Esophagus muscularis mucosa (tissue), 3 donors: Measurements from ENCODE around the gene MBD2.

Experiments
- POLR2A ChIP-seq: fragments of 450-650 bp; IDR thresholded peaks from one replicate; pipeline ENCODE4 v1.6.1; 2017; ENCODE audit warnings: antibody characterized with exemption, moderate library complexity, mild to moderate bottlenecking, low read depth
- TF ChIP-seq, protein P1 (sequence below), 3 experiments: fragments of 200-600 bp in 2 of 3; fragments of 450-650 bp in 1 of 3; sonication (generic) in 2 of 3; IDR thresholded peaks; one replicate each; pipeline ENCODE4 v1.5.1; 2017 to 2019; ENCODE audit warnings: antibody characterized with exemption in 3 of 3, mild to moderate bottlenecking in 2 of 3, moderate library complexity in 1 of 3

DNA sequence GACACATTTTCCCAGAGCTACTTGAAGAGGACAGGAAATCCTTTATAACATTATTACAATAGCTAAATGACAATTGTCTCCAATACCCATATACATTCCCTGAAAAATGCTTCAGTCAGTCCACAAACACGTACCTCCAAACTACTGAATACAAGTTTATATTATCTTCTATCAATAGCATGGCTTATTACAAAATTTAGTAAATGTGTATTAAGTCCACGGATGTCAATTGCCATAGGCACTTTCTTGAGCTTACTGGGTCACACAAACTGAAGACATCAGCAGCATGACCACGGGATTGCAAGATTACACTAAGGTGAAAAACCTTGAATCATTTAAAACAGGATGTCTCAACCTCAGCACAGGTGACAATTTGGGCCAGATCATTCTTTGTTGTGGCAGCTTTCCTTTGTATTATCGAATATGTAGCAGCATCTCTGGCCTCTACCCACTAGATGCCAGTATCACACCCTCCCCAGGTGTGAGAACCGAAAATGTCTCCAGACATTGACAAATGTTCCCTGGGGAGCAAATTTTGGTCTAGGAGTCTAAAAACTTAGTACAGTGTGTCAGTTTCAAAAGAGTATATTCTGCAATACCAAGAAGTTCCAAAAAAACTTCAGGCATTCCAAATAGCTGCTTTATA, 1.4 kb downstream of the MBD2 start:
- TF ChIP-seq POLR2A, result no peak
- TF ChIP-seq, protein P1, sequence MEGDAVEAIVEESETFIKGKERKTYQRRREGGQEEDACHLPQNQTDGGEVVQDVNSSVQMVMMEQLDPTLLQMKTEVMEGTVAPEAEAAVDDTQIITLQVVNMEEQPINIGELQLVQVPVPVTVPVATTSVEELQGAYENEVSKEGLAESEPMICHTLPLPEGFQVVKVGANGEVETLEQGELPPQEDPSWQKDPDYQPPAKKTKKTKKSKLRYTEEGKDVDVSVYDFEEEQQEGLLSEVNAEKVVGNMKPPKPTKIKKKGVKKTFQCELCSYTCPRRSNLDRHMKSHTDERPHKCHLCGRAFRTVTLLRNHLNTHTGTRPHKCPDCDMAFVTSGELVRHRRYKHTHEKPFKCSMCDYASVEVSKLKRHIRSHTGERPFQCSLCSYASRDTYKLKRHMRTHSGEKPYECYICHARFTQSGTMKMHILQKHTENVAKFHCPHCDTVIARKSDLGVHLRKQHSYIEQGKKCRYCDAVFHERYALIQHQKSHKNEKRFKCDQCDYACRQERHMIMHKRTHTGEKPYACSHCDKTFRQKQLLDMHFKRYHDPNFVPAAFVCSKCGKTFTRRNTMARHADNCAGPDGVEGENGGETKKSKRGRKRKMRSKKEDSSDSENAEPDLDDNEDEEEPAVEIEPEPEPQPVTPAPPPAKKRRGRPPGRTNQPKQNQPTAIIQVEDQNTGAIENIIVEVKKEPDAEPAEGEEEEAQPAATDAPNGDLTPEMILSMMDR (IDR thresholded peaks at IDR 0.05), result peak in 2 of 3 experiments; percentile 7 to 15
